Measurements from ENCODE around the gene ZFAND3. TPM values are rescaled to one million over a fixed set of nuclear protein-coding genes. Genes with fewer than 3 reads are reported as not detected.

ZFAND3 gene
- total RNA-seq, 4 donors from 2014 or later: 30.5 to 57.4 (median 53.3) TPM

DNA sequence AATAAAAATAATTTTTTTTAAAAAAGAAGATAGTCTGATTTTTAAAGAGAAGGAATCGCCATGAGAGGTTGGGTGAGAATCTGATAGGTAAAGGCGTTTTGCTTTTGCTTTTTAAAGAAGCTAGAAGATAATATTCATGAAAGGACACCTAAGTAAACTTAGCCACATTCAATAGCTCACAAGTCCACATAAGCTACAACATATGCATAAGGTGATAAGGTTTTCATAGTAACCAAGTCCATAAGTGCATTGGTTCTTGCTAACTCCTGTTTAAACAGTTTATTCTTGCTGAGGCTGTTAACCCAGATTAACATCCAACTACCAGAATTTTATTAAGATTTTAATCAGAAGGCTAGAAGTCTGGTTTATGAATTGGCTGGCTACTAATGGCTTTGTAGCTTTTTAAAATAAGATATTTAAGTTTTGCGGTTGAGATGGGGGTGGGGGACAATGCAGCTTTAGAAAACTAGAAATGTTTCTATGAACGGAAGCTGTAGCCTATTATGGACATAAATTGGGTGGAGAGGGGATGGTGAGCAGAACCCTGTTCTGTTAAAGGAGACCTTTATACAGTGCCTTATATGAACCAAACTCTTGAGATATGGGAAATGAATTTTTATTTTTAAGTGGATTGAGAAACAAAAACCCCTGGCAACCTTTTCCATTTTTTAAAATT is 235.1 kb downstream of the ZFAND3 start:
- DNase-seq: no peak
- TF ChIP-seq POLR2A (IDR thresholded peaks at IDR 0.05): no peak
- TF ChIP-seq, protein P1, sequence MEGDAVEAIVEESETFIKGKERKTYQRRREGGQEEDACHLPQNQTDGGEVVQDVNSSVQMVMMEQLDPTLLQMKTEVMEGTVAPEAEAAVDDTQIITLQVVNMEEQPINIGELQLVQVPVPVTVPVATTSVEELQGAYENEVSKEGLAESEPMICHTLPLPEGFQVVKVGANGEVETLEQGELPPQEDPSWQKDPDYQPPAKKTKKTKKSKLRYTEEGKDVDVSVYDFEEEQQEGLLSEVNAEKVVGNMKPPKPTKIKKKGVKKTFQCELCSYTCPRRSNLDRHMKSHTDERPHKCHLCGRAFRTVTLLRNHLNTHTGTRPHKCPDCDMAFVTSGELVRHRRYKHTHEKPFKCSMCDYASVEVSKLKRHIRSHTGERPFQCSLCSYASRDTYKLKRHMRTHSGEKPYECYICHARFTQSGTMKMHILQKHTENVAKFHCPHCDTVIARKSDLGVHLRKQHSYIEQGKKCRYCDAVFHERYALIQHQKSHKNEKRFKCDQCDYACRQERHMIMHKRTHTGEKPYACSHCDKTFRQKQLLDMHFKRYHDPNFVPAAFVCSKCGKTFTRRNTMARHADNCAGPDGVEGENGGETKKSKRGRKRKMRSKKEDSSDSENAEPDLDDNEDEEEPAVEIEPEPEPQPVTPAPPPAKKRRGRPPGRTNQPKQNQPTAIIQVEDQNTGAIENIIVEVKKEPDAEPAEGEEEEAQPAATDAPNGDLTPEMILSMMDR (IDR thresholded peaks at IDR 0.05): no peak

DNA sequence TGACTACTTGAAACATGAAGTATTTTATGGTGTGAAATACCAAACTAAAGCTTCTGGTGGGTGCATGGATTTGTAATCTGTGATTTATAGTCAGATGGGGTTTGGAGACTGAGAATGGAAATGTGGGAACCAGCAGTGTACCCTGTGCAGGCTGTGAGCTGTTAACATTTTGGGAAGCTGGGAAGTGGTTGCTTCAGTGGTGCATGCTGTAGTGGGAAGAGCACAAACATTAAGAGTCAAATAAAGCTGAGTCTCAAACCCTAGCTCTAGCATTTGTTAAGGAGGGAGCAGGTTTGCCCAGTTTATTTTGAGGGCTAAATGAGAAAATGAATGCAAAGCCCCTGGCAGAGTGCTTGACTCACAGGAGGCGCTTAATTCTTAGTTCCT is 235.7 kb downstream of the ZFAND3 start:
- Histone ChIP-seq H3K4me1 (no peaks in the 10 kb centered on the region), H3K27ac (no peak overlapping the region), H3K9me3 (no peaks in the 10 kb centered on the region), H3K27me3 (no peaks in the 10 kb centered on the region), H3K4me3 (no peak overlapping the region), H3K36me3 (no peaks in the 10 kb centered on the region)
- no peak for DNase-seq
- TF ChIP-seq, protein P1 (IDR thresholded peaks at IDR 0.05): no peak
- TF ChIP-seq POLR2A (IDR thresholded peaks at IDR 0.05): no peak

More for the DNA sequence above, 235.1 kb downstream of the ZFAND3 start:
- Histone ChIP-seq H3K9me3 (no peaks in the 10 kb centered on the region), H3K27ac (no peak overlapping the region), H3K4me3 (no peak overlapping the region), H3K36me3 (no peaks in the 10 kb centered on the region), H3K27me3 (no peaks in the 10 kb centered on the region), H3K4me1 (no peaks in the 10 kb centered on the region)

DNA sequence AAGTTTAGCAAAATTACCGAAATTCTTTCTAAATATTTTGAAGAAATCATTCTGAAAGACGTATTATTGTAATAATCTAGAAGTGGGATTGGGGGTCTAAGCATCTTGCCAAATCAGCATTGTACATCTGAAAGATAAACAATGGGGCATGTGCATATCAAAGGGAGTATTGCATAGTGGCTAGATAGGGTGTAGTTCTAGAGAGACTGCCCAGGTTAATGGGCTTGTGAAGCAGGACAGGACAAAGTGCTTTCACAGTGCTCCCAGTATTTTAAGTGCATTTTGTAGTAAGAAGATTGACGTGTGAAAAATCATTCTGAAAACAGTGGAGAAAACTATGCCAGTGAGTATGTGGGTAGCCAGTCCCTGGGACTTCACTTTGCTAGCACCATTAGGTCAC is 236.8 kb downstream of the ZFAND3 start:
- no peaks in the 10 kb centered on the region for H3K9me3 ChIP-seq
- no peak for DNase-seq
- no peak for TF ChIP-seq POLR2A (IDR thresholded peaks at IDR 0.05)
- TF ChIP-seq, protein P1 (IDR thresholded peaks at IDR 0.05): no peak
- H3K27ac ChIP-seq: no peak overlapping the region
- H3K27me3 ChIP-seq: no peaks in the 10 kb centered on the region
- no peak overlapping the region for H3K4me3 ChIP-seq
- H3K4me1 ChIP-seq: no peaks in the 10 kb centered on the region
- H3K36me3 ChIP-seq: no peaks in the 10 kb centered on the region

DNA sequence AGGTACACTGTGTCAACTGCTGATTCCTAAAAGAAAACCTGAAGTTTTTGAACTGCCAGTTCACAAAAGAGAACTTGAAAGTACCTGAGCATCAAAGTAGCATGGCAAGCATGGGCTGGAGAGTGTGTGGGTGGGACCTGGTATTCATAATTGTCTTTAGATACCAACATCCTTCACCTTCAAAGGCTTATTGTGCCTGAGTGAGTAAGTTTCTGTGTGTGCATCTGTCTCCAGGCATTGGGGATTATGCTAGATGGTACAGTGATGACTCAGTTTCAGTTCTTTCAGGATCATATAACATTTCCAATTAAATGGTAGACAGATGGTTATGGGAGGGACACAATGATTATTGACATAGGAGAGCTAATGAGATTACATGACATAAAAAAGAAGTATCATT is 238.5 kb downstream of the ZFAND3 start:
- no peaks in the 10 kb centered on the region for H3K27me3 ChIP-seq
- no peak overlapping the region for H3K27ac ChIP-seq
- no peak for TF ChIP-seq POLR2A (IDR thresholded peaks at IDR 0.05)
- TF ChIP-seq, protein P1 (IDR thresholded peaks at IDR 0.05): no peak
- H3K4me1 ChIP-seq: no peaks in the 10 kb centered on the region
- peaks cover 0 to 15% (median 0%) of the 10 kb centered on the region in 3 donors for H3K36me3 ChIP-seq
- no peak overlapping the region for H3K4me3 ChIP-seq
- no peaks in the 10 kb centered on the region for H3K9me3 ChIP-seq
- DNase-seq: no peak

DNA sequence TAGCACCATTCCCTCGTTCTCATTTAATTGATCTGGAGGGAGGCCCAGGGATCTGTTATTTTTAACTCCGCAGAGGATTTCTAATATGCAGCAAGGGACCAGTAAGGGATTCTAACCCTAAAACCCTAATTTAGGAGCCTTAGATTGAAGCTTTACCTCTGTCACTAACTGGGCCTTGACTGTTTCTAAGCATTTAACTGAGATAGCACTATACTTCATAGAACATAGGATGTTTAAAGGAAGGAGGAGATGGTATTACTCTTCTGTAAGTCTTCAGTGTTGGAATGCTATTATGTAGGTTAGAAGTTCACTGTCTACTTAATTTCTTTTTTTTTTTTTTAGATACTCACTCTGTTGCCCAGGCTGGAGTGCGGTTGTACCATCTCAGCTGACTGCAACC is 242.5 kb downstream of the ZFAND3 start:
- DNase-seq: no peak
- Histone ChIP-seq H3K36me3 (peaks cover 0 to 28% (median 0%) of the 10 kb centered on the region in 3 donors), H3K27ac (no peak overlapping the region), H3K4me1 (no peaks in the 10 kb centered on the region), H3K9me3 (no peaks in the 10 kb centered on the region), H3K27me3 (no peaks in the 10 kb centered on the region), H3K4me3 (no peak overlapping the region)
- TF ChIP-seq, protein P1 (IDR thresholded peaks at IDR 0.05): no peak
- no peak for TF ChIP-seq POLR2A (IDR thresholded peaks at IDR 0.05)

Measured in Peyer's patch (tissue), 4 donors.